Sigmoid colon (tissue), 4 donors: ENCODE measurements around the gene TMED5.

Experiments
- CTCF ChIP-seq, 4 experiments: fragments of 450-650 bp in 3 of 4; fragments of 200-600 bp in 1 of 4; IDR thresholded peaks; one replicate each; pipeline ENCODE4 v1.5.1; 2016 to 2019; ENCODE audit warnings: antibody characterized with exemption in 4 of 4, mild to moderate bottlenecking in 3 of 4, moderate library complexity in 2 of 4
- EP300 ChIP-seq, 4 donors: sonication (generic); formaldehyde crosslinking; IDR thresholded peaks; one replicate each; pipeline ENCODE4 v1.6.1; 2017; ENCODE audit warnings: antibody characterized with exemption in 4 of 4
- POLR2A ChIP-seq, 2 donors: fragments of 450-650 bp; IDR thresholded peaks; one replicate each; pipeline ENCODE4 v1.6.1; 2016; ENCODE audit warnings: antibody characterized with exemption in 2 of 2, mild to moderate bottlenecking in 2 of 2, moderate library complexity in 2 of 2

GRCh38 chr1:93190432-93190831 is 10.2 kb upstream of the TMED5 start:
- no peak for TF ChIP-seq POLR2A (IDR thresholded peaks at IDR 0.05)
- TF ChIP-seq EP300 (IDR thresholded peaks at IDR 0.05), result no peak
- no peak for TF ChIP-seq CTCF (IDR thresholded peaks at IDR 0.05)
